Activated naive CD8-positive, alpha-beta T cell (primary cell): Measurements from ENCODE around the gene G6PD.
A peak's percentile ranks its signal among the peaks of the same experiment; 100 is the strongest.

Experiments
- H3K27ac Mint-ChIP-seq: one replicate; pipeline ENCODE4 v1.8.0; 2021; ENCODE audit warnings: mixed read lengths
- H3K27me3 Mint-ChIP-seq: one replicate; pipeline ENCODE4 v1.8.0; 2021; ENCODE audit warnings: mixed read lengths
- H3K36me3 Mint-ChIP-seq: one replicate; pipeline ENCODE4 v1.8.0; 2021; ENCODE audit warnings: mixed read lengths
- H3K4me1 Mint-ChIP-seq: one replicate; pipeline ENCODE4 v1.8.0; 2021; ENCODE audit warnings: low read depth, mixed read lengths
- H3K4me3 Mint-ChIP-seq: one replicate; pipeline ENCODE4 v1.8.0; 2021; ENCODE audit warnings: mild to moderate bottlenecking, mixed read lengths
- H3K9me3 Mint-ChIP-seq: one replicate; pipeline ENCODE4 v1.8.0; 2021; ENCODE audit warnings: low read depth, mixed read lengths

Gene G6PD

DNA sequence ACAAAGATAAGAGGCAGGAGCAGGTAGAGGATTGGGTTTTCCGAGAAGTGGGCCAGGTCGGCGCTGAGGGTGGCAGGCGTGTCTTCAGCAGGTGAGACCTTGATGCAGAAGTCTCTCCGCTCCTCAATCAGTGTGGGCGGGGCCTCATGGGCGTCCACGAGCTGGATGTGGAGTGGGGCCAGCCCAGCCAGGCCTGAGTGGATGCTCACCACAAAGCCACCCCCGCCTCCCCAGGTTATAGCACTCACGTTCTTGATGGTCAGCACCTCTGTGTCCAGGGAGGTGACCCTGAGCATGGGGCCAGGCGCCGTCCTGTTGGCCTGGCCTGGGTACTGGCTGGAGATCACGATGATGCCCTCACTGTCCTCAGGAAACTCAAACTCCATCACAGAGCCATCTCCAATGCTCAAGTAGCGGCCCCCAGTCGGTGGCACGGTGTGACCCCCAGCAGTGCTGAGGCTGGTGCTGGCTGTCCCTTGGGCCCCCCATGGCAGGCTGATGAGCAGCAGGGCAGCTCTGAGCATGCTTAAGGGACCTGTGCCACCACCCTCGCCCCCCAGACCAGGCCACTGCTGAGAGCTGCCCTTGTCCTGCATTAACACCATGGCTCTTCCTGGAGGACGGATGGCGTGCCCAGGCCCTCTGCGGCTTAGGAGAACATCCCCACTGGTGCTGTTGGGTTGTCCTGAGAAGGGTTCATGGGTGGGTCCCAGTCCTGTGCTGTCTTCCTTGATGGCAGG, 58.1 kb downstream of the G6PD start:
- Mint-ChIP-seq H3K27ac (no peak overlapping the region), H3K36me3 (no peaks in the 10 kb centered on the region), H3K4me1 (peaks cover 15% of the 10 kb centered on the region), H3K9me3 (no peaks in the 10 kb centered on the region), H3K4me3 (peak overlapping the region; percentile 41), H3K27me3 (no peaks in the 10 kb centered on the region)

DNA sequence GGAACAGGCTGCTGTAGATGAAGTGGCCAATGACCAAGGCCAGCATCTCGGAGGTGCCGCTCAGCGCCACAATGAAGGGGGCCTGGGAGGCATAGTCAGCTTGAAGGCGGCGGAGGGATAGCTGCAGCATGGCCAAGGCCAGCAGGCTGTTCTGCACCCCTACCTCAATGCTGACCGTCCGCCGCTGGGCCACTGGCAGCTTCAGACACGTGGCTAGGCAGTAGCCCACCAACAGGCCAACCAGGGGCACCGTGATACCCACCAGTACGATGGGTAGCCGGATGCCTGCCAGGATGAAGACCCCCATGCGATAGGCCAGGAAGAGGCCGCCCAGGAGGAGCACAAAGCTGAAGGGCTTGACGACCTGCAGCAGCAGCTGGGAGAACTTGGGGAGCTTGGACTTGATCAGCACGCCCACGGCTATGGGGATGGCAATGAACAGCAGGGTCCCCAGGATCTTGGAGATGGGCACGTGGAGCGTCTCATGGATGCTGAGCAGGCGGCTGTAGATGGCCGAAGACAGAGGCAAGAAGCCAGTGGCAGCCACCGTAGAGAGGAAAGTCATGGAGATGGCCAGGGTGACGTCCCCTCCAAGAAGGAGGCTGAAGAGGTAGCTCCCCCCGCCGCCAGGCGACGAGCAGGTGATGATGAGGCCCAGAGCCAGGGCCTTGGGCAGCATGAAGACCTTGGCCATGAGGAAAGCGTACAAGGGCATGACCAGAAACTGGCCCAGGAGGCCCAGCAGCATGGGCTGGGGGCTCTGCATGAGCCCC, 58.9 kb downstream of the G6PD start:
- H3K4me3 Mint-ChIP-seq = peak overlapping the region; percentile 84
- no peaks in the 10 kb centered on the region for H3K36me3 Mint-ChIP-seq
- H3K9me3 Mint-ChIP-seq = no peaks in the 10 kb centered on the region
- no peaks in the 10 kb centered on the region for H3K27me3 Mint-ChIP-seq
- no peak overlapping the region for H3K27ac Mint-ChIP-seq
- peaks cover 15% of the 10 kb centered on the region for H3K4me1 Mint-ChIP-seq

DNA sequence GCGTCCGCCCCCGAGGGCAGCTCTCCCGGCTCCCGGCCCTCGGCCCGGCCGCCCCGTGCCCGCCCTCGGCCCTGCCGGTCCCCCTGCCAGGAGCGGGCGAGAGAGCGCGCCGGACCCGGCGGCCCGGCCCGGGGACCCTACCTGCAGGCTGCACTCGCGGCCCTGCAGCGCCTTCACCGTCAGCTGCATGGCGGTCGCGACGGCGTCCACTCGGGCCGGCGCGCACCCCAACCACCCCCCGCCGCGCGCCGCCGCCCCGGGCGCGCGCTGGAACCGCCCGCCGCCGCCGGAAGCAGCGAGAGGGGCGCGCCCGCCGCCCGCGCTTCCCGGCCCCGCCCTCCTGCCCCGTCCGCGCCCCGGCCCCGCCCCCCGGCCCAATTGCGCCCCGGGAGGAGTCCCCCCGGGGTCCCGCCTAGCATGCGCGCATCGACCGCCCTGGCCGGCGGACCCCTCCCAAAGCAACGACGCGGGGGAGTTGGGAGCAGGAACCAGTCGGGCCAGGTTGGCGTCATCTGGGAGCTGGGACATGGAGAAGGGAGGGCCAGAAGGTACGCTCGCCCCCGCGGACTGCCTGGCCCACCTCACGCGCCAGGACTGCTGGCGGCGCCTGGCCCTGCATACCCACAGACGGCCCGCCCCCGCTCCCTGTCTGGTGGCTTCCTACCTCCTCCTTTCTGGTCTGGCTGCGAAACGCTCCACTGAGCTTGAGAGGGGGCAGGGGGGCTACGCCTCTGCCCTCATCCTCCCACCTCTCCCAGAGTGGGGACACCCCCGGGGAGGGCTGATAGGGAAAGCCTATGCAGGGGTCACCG, 60.0 kb downstream of the G6PD start, which contains the start of gene UBL4A:
Gene UBL4A (minus strand): TSS at position 220 of the 812 bp plus-strand sequence. CDS start 31 bp downstream, at position 189.
- Mint-ChIP-seq H3K4me3 (peak within 1 kb of the TSS; percentile 84), H3K4me1 (peaks cover 15% of the 10 kb centered on the region), H3K9me3 (no peaks in the 10 kb centered on the region), H3K27ac (peak within 1 kb of the TSS; percentile 68), H3K27me3 (no peaks in the 10 kb centered on the region), H3K36me3 (no peaks in the 10 kb centered on the region)

DNA sequence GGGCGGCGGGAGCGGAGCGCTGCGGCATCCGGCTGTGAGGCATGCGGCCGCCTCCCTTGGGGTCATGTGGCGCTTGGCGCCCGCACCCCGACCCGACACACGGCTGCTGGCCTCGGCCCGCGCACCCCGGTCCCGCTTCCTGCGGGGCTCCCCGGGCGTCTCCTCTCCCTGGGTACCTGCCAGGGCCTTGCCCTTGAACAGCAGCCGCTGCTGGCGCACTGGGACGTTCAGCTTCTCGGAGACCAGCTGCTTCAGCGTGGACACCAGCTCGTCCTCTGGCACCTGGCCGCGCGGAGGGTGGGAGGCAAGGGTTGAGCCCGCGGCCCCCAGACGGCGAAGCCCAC, 60.6 kb downstream of the G6PD start:
- Mint-ChIP-seq H3K4me1 (peaks cover 15% of the 10 kb centered on the region), H3K36me3 (no peaks in the 10 kb centered on the region), H3K27me3 (no peaks in the 10 kb centered on the region), H3K27ac (no peak overlapping the region), H3K9me3 (no peaks in the 10 kb centered on the region), H3K4me3 (no peak overlapping the region)

DNA sequence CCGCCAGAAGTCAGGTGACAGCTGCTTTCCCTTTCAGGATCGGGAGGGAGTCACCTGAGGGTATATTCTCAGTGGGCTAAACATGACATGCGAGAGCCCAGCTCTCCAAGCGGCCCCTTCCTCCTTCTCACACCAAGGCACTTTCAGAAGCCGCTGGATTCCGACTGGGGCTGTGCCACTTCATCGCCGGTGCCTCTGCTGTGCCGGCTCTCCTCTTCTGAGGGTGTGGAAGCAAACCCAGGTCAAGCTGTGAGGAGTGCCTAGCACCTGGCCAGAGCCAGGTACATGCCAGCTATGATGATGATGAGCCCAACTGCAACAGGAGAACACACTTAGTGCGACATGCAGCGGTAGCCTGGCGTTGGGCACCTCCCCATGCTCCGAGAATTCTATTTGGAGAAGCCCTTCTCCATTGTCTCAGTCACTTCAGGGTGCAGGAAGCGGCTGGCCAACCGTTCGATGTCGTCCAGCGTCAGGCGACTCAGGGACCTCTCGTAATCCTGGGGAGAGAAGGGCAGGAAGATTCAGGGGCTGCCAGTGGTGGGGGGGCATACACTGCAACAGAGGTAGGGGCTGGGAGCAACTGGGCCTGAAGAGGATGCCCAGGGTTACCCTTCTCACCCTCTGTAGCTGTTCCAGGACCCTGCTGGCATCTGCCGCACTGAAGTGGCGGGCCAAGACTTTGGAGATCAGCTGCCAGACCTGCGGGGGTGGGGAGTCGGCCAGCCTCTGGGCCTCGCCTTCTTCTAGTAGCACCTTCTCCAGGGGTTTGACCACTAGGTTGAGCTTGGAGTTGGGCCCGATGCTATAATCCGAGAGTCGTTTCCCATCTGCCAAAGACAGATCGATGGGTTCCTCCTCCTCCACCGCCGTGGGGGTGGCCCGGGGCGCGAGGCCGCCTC, 61.2 kb downstream of the G6PD start:
- Mint-ChIP-seq H3K9me3 (no peaks in the 10 kb centered on the region), H3K4me3 (peak overlapping the region; percentile 78), H3K27ac (peak overlapping the region; percentile 28), H3K36me3 (no peaks in the 10 kb centered on the region), H3K4me1 (peaks cover 15% of the 10 kb centered on the region), H3K27me3 (no peaks in the 10 kb centered on the region)

DNA sequence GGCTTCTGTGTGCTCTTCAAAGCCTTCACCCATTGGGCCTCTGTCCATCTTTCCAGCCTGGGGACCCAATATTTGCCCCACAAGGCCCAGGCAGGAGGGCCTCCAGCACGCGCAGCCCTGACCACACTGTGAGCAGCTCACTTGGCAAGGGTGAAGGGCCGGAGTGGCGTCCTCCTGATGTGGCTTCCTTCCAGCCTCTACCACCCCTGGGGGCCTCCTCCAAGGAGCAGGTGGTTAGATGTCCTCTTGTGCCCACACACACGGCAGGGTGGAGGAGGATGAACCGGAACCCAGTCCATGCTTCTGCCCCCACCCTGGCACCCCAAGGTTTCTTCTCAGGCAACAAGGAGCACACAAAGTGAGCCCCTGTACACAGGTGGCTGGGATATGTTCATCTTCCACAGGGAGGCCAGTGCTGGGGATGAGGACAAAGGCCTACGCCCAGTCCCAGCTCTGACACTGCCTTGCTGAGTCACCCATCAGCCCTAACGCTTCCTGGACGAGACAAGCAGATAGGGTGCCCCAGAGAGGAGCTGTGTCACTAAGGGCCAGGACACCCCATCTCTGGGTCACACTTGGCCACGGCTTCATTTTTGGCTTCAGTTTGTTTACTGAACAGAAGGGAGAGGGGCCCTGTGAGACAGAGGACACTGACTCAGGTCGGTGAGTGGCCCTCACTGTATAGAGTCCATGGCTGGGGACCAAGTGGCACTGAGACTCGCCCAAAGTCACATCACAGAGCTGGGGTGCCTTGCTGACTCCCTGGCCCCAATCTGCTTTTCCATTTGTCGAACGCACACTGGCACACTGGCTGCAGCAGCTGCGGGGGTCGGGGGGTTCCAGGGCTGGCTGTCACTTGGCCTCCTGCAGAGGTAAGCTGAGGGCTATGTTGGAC, 62.1 kb downstream of the G6PD start:
- H3K4me1 Mint-ChIP-seq = peaks cover 14% of the 10 kb centered on the region
- no peaks in the 10 kb centered on the region for H3K9me3 Mint-ChIP-seq
- H3K36me3 Mint-ChIP-seq = no peaks in the 10 kb centered on the region
- H3K27me3 Mint-ChIP-seq = no peaks in the 10 kb centered on the region
- peak overlapping the region; percentile 46 for H3K27ac Mint-ChIP-seq
- H3K4me3 Mint-ChIP-seq = peak overlapping the region; percentile 78

DNA sequence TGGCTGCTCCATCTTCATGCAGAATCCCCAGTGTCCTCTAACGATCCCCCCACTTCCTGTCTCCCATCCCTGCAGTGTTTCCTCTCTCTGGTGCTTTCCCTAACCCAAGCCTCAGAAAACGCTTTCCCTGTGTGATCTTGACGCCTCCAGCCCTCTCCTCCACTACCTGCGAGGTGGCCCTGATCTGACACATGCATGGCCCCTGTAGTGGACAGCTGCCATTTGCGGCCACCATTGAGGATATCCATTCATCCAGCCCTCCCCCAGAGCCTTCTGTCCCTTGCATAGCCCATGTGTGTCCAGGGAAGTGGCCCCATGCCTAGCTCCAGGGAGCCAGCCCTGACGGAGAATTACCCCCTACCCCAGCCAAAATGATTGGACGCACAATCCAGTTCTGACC, 63.3 kb downstream of the G6PD start:
- Mint-ChIP-seq H3K36me3 (no peaks in the 10 kb centered on the region), H3K4me1 (peaks cover 12% of the 10 kb centered on the region), H3K27me3 (no peaks in the 10 kb centered on the region), H3K27ac (peak overlapping the region; percentile 61), H3K9me3 (no peaks in the 10 kb centered on the region), H3K4me3 (peak overlapping the region; percentile 64)

DNA sequence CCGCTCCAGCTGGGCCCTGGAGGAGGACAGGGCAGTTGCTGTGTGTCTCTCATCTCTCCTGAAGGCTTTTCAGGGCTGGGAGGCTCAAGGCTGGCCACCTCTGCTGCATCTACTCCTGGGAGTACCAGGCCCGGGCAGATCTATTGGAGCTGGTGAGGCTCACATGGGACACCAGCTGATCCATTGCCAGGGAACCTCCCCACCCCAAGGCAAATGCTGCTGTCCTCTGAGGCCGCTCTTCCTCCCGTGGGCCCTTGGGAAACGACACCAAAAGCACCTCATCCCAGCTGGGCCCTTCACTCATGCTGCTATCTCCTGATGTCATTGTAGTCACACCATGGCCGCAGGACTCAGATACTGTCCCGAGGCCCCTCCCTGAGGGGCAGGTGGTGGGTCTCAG, 63.9 kb downstream of the G6PD start:
- Mint-ChIP-seq H3K27me3 (no peaks in the 10 kb centered on the region), H3K4me3 (no peak overlapping the region), H3K36me3 (no peaks in the 10 kb centered on the region), H3K4me1 (peaks cover 12% of the 10 kb centered on the region), H3K27ac (no peak overlapping the region), H3K9me3 (no peaks in the 10 kb centered on the region)

DNA sequence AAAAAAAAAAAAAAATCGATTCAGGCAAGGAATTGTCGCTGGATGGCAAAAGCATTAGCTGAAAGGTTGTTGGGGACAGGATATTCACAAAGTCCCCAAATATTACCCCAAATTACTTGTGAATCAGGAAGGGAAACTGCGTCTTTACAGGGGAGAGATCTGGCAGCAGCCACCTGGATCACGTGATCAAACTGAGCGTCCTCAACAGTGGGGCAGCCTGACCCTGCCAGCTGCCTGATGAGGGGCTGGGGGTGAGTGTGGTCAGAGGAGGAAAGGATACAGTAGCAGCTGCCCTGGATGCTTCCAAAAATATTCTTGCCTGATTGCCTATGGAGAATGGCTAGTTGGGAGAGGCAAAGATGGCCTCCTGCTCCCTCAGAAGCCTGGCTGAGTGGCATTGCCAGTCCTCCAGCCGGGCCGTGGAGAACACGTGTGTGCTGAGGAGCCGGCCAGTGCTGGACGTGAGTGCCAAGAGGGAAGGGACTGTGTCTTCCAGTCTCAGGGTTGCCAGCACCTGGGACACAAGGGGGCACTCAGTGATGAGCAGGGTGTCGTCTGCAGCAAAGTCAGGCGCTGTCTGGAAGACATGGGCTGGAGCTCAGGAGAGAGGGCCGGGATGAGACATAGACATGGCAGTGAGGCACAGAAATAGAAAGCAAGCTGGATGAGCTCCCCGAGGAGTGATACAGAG, 64.6 kb downstream of the G6PD start:
- peaks cover 18% of the 10 kb centered on the region for H3K4me1 Mint-ChIP-seq
- H3K27me3 Mint-ChIP-seq = no peaks in the 10 kb centered on the region
- no peak overlapping the region for H3K4me3 Mint-ChIP-seq
- H3K9me3 Mint-ChIP-seq = no peaks in the 10 kb centered on the region
- H3K36me3 Mint-ChIP-seq = no peaks in the 10 kb centered on the region
- H3K27ac Mint-ChIP-seq = no peak overlapping the region
